Transverse colon (tissue), 4 donors: ENCODE measurements around the gene COL20A1. TPM values are rescaled to one million over a fixed set of nuclear protein-coding genes. Genes with fewer than 3 reads are reported as not detected.

Experiments
- DNase-seq: peaks from one replicate; pipeline ENCODE4 v3.0.0-alpha.2; 2019
- H3K27ac ChIP-seq, 4 donors: fragments of 200-600 bp; sonication (generic); 2 replicates each; pipeline ENCODE4 v1.5.1; 2016 to 2018; ENCODE audit warnings: inconsistent platforms in 4 of 4
- H3K27me3 ChIP-seq: fragments of 200-600 bp; sonication (generic); 2 replicates; pipeline ENCODE4 v1.5.1; 2017; ENCODE audit warnings: inconsistent platforms
- H3K36me3 ChIP-seq, 4 donors: fragments of 200-600 bp; sonication (generic); 2 replicates each; pipeline ENCODE4 v1.5.1; 2017 to 2019; ENCODE audit warnings: inconsistent platforms in 4 of 4
- H3K4me1 ChIP-seq, 4 donors: fragments of 200-600 bp; sonication (generic); 2 replicates each; pipeline ENCODE4 v1.5.1; 2017 to 2020; ENCODE audit warnings: inconsistent platforms in 4 of 4
- H3K4me3 ChIP-seq, 4 donors: fragments of 200-600 bp; sonication (generic); 1 replicate in 1 of 4; 2 replicates in 3 of 4; pipeline versions ENCODE4 v1.5.1 to v1.6.1; 2017 to 2019; ENCODE audit warnings: inconsistent platforms in 4 of 4
- H3K9me3 ChIP-seq, 2 donors: fragments of 200-600 bp; sonication (generic); 2 replicates each; pipeline ENCODE4 v1.5.1; 2017 to 2019; ENCODE audit warnings: inconsistent platforms in 2 of 2
- CTCF ChIP-seq, 5 experiments: fragments of 200-600 bp in 3 of 5; fragments of 450-650 bp in 2 of 5; sonication (generic) in 3 of 5; IDR thresholded peaks; 1 replicate in 2 of 5; 2 replicates in 3 of 5; pipeline ENCODE4 v1.5.1; 2016 to 2017; ENCODE audit warnings: antibody characterized with exemption in 5 of 5, inconsistent platforms in 3 of 5, mild to moderate bottlenecking in 2 of 5, moderate library complexity in 1 of 5
- EP300 ChIP-seq: sonication (generic); formaldehyde crosslinking; IDR thresholded peaks from one replicate; pipeline ENCODE4 v1.6.1; 2017; ENCODE audit warnings: antibody characterized with exemption, low read depth
- POLR2A ChIP-seq: fragments of 450-650 bp; IDR thresholded peaks from one replicate; pipeline ENCODE4 v1.6.1; 2016; ENCODE audit warnings: antibody characterized with exemption, mild to moderate bottlenecking, moderate library complexity
- POLR2AphosphoS5 ChIP-seq, 3 donors: sonication (generic); formaldehyde crosslinking; IDR thresholded peaks; one replicate each; pipeline ENCODE4 v1.6.1; 2016; ENCODE audit warnings: antibody characterized with exemption in 3 of 3
- WGBS, 2 donors: methylation state at CpG; one replicate each; pipeline ENCODE4 v1.1.5; 2018; ENCODE audit warnings: low coverage in 1 of 2; 5-methylcytosine and 5-hydroxymethylcytosine counted together
- in situ Hi-C, 4 donors: fragments of 200-750 bp; cut with MboI; loops; one replicate each; pipeline versions ENCODE4 v1.15.0 to v1.15.1; 2017; ENCODE audit warnings: low sequenced_read_pairs in 3 of 4, low pct_ligation_motif_present in 1 of 4, low pct_unique_long_range_greater_than_20kb in 1 of 4
- intact Hi-C: fragments of 100-400 bp; cut with DNase I; formaldehyde crosslinking; loops from one replicate; pipeline ENCODE4 v1.15.1; 2023; ENCODE audit warnings: low total_unique reads
- total RNA-seq, 4 donors: library from RNA; depleted of rRNA; stranded (reverse); fragments of >200 nt; gene quantifications; one replicate each; pipeline ENCODE4 v1.1.0, GENCODE V29; 2016

COL20A1 gene
- total RNA-seq, 4 donors from 2014 or later, result 43.8 TPM; not detected in 3

- Histone ChIP-seq H3K36me3 (no peaks in the 10 kb centered on the region), H3K27me3 (peaks cover 58% of the 10 kb centered on the region), H3K27ac (no peak overlapping the region), H3K4me3 (no peak overlapping the region), H3K9me3 (no peaks in the 10 kb centered on the region), H3K4me1 (peaks cover 0 to 6% (median 2%) of the 10 kb centered on the region in 4 donors)
- in situ Hi-C loops (no loop called here), intact Hi-C loops (no loop called here)
- WGBS, 2 donors, result 81% methylated on average over 15 of the region's 19 CpGs; no CpG with 5 or more reads in 1 of the 2 donors
- no peak for DNase-seq
- TF ChIP-seq EP300, result no peak
- no peak for TF ChIP-seq POLR2A
- no peak for TF ChIP-seq POLR2AphosphoS5 (IDR thresholded peaks at IDR 0.05)
- no peak for TF ChIP-seq CTCF (IDR thresholded peaks at IDR 0.05)
Observed at GRCh38 chr20:63363981-63364561, 71.1 kb downstream of the COL20A1 start.

- no peaks in the 10 kb centered on the region for H3K9me3 ChIP-seq
- H3K27me3 ChIP-seq, result peaks cover 49% of the 10 kb centered on the region
- H3K27ac ChIP-seq, result no peak overlapping the region
- 60% methylated on average over 19 of the region's 20 CpGs; no CpG with 5 or more reads in 1 of the 2 donors for WGBS, 2 donors
- DNase-seq, result no peak
- H3K36me3 ChIP-seq, result no peaks in the 10 kb centered on the region
- TF ChIP-seq EP300 (no peak), POLR2A (no peak), POLR2AphosphoS5 (IDR thresholded peaks at IDR 0.05) (no peak), CTCF (IDR thresholded peaks at IDR 0.05) (no peak)
- intact Hi-C loops, result no loop called here
- H3K4me3 ChIP-seq, result no peak overlapping the region
- in situ Hi-C loops, result no loop called here
- H3K4me1 ChIP-seq, result peaks cover 0 to 6% (median 2%) of the 10 kb centered on the region in 4 donors
Observed at GRCh38 chr20:63364801-63365585, 72.0 kb downstream of the COL20A1 start.

- H3K9me3 ChIP-seq, result no peaks in the 10 kb centered on the region
- no peaks in the 10 kb centered on the region for H3K36me3 ChIP-seq
- no peak for DNase-seq
- H3K27me3 ChIP-seq, result peaks cover 48% of the 10 kb centered on the region
- no peak overlapping the region for H3K27ac ChIP-seq
- in situ Hi-C loops, result no loop called here
- WGBS, 2 donors, result 53 to 74% methylated on average over 2 to 22 of the region's 22 CpGs
- no peak for TF ChIP-seq CTCF (IDR thresholded peaks at IDR 0.05)
- no peak for TF ChIP-seq EP300
- TF ChIP-seq POLR2A, result no peak
- TF ChIP-seq POLR2AphosphoS5 (IDR thresholded peaks at IDR 0.05), result no peak
- intact Hi-C loops, result loop anchor here (1.0 kb wide), 1 partner anchor 29 kb away; no protein-coding TSS in a partner anchor
- H3K4me3 ChIP-seq, result no peak overlapping the region
- H3K4me1 ChIP-seq, result peaks cover 0 to 3% (median under 1%) of the 10 kb centered on the region in 4 donors
Observed at GRCh38 chr20:63365601-63366389, 72.8 kb downstream of the COL20A1 start.
